GM12873 (cell line): ENCODE data around the gene SNX27.

ENCODE experiments used
- TF ChIP-seq, protein P1 (sequence below): IDR thresholded peaks from 2 replicates; pipeline ENCODE4 v1.5.1; 2012; ENCODE audit warnings: low read depth, mild to moderate bottlenecking, moderate library complexity, low read length, control low read depth; ENCODE audit not compliant: insufficient read depth; ENCODE audit errors: missing control alignments

Gene SNX27

DNA sequence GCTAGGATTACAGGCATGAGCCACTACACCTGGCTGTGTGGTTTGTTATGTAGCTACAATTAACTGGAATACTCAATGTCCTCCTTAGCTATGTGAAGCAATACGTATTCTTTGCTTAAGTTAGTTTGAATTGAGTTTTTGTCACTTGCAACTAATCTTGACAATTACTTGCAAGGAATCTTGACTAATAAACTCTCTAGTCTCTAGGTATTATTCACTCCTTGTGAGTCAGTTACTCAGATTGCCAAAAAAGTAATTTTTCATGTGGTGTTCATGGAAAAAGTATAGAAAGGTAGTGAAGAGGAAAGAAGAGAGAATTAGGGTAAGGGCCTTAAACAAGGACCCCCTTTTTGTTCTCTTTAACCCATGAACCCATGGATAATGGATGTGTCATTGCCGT is 7.6 kb upstream of the SNX27 start:
- TF ChIP-seq, protein P1, sequence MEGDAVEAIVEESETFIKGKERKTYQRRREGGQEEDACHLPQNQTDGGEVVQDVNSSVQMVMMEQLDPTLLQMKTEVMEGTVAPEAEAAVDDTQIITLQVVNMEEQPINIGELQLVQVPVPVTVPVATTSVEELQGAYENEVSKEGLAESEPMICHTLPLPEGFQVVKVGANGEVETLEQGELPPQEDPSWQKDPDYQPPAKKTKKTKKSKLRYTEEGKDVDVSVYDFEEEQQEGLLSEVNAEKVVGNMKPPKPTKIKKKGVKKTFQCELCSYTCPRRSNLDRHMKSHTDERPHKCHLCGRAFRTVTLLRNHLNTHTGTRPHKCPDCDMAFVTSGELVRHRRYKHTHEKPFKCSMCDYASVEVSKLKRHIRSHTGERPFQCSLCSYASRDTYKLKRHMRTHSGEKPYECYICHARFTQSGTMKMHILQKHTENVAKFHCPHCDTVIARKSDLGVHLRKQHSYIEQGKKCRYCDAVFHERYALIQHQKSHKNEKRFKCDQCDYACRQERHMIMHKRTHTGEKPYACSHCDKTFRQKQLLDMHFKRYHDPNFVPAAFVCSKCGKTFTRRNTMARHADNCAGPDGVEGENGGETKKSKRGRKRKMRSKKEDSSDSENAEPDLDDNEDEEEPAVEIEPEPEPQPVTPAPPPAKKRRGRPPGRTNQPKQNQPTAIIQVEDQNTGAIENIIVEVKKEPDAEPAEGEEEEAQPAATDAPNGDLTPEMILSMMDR, result no peak

DNA sequence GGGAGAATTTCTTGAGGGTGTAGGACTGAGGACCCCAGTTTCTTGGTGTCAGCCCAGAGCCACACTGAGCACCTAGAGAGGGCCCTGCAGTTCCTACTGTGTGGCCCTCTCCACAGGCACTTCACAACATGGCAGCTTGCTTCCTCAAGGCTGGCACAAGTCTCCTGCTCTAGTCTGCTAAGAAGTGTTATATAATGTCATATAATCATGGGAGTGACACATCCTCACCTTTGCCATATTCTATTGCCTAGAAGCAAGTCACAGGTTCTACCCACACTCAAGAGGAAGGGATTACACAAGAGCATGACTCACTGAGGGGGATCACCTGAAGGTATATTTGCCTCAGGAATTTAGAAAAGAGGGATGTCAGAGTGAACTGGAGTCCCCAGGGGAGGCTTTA is 5.5 kb upstream of the SNX27 start:
- TF ChIP-seq, protein P1, result no peak

DNA sequence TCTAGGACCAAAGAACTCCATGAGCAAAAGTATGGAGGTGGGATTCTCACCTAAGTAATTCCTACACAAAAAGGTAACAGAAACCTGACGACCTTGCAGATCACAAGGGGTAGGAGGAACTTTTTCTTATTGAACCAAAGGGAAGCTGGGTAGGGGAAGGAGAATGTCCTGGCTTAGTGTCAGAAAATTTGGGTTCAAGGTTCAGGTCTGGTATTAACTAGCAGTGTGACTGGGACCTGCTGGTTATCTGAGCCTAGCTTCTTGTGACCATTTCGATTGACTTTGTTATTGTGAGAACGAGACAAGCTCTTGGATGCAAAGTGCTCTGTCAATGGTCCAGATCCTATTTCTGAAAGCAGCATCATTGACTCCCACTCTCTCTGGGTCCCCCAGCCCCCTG is 5.0 kb upstream of the SNX27 start:
- TF ChIP-seq, protein P1, result no peak

DNA sequence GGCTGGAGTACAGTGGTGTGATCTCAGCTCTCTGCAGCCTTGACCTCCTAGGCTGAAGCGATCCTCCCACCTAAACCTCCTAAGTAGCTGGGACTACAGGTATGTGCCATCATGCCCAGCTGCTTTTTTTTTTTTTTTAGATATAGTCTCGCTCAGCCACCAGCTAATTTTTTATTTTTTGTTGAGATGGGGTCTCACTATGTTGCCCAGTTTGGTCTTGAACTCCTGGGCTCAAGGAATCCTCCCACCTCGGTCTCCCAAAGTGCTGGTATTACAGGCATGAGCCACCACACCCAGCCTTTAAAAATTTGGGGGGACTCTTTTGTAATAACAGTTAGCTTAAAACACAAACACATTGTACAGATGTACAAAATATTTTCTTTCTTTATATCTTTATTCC is 1.7 kb upstream of the SNX27 start:
- TF ChIP-seq, protein P1, result no peak

DNA sequence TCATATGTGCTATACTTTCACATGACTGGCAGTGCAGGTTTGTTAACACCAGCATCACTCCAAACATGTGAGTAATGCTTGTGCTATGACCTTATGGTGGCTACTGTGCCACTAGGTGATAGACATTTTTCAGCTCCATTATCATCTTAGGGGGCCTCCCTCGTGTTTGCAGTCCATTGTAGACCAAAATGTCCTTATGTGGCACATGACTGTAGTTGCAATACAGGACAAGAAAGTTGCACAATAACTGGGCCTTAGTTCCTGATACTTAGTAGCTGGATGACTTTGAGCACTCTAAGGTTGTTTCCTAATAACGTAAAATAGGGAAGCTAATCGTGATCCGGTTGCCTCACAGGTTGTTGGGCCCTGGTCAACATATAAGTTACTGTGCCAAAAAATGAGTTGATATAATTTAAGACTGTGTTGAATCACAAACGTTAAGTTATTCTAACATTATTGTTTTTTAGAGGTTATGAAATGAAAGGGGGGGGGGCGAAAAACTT is 511 bp upstream of the SNX27 start:
- TF ChIP-seq, protein P1, result no peak

DNA sequence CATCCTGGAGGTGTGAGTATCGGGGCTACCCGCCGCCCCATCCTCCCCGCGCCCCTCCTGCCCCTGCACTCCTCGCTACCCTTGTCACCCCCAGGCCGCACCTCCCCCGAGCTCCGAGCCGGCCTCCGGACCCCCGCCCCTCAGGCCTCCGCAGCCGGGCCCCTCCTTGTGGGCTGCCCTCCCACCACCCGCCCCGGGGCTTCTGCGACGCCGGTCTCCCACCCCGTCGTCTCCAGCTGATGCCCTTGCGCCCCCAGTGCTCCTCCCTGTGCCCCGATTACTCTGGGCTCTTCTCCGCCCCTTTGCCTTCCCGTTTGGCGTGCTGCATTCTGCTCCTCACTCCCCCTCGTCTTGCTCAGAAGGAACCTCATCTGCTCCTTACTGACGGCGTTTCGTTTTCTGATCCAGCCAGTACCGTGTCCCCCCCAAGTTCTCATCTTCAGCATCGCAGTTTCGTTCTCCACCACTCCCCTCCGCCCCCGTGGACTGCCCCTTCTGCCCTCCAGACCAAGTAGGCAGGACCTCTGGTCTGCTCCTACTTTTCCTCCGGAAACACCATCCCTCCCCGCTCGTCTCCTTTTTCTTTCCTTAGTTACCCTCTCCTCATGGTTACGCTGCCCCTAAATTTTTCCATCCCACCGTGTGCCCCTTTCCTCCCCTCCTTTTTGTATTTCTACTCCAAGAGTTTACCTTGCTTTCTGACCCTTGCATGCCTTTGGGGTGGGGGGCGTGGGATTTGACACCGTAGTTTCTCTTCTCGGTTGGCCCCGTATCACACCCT is 841 bp downstream of the SNX27 start:
- TF ChIP-seq, protein P1, result no peak

DNA sequence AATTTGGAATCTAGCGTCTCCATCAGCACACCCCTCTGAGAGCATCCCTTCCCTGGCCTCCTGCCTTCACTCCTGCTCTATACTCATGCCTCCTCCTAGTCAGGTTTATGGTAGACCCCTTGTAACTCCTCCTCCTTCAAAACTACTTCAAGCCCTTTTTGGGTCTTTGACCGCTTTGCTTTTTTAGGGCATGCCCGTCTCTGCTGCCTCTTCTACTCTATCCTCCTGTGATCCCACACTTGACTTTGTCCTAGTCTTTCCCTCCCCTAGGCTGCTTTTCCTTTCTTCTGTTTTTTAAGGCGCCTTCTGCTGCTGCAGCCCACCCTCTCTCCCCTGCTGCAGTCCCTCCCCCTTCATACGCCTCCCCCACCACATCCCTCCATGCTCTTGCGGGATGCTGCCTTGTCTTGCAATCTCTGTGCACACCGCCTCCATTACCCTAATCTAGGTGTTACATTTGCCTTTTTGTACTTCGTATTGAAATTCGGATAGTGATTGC is 1.5 kb downstream of the SNX27 start:
- TF ChIP-seq, protein P1, result no peak
